Glomerular visceral epithelial cell (primary cell): Measurements from ENCODE around the gene CMTM5.
"Not testable (repeated sequence)": the region's sequence is repeated elsewhere in the genome, so short reads cannot be mapped to it uniquely, and the experiment has no call there.

Experiments
- DNase-seq: peaks from one replicate; pipeline ENCODE4 v3.0.0-alpha.2; 2016; ENCODE audit errors: extremely low spot score

Gene CMTM5

DNA sequence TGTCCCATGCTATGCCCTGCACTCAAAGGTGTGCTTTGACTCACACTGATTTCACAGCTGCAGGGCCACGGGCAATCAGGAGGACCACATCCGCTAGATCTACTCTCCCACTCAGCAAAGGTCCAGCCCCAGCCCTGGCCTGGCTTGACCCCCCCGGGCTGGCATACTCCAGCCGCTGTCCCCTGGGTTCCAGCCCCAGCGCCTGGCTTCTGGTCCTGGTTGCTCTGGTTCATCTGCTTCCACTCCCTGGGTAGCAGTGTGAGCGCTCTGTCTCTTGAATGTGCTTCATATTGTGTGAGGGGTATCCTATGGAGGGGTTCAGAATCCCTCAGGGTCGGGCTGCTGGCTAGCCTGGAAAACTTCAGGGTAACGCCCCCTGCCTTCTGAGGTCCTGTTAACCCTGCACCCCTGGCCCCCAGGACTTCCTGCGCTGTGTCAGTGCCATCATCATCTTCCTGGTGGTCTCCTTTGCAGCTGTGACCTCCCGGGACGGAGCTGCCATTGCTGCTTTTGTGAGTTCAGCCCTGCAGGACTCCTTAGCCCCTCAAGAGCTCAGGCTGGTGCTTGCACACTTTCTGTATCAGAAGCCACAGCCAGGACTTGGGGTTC lies 1.9 kb downstream of the CMTM5 start:
- no peak for DNase-seq

DNA sequence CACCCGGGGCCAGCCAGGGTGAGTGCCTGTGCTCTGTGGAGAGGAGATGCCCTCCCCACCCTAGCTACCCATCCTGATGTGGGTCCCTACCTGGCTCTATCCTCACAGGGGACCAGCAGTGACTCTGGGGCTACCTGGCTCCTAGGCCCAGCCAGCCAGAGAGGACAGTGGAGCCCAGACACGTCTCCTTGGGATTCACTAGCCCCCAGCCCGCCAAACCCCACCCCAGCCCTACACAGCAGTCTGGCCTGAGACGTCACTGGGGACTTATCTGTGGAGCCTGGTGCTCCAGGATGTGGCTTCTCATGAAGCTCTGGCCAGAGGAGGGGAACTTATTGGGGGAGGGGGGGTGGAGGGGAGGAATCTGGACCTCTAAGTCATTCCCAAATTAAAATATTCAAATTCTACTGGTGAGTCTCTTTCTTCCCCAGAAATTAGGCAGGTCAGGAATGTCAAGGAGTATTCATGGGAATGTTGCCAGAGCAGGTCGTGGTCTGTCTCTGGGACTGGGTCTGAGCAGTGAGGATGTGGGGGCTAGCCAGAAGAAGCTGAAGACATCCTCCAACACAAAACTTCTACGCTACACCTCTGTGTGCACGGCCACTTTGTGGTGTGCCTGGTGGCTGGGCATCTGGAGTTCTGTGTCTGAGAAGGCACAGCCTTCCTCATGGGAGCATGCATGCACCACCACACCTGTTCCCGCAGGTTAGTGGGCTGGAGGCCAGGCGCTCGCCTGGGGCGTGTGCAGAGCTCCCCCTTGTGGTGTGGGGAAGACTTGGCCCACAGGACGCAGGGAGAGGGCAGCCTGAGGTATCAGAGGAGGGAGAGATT lies 2.7 kb downstream of the CMTM5 start:
- peak; percentile 59 for DNase-seq

DNA sequence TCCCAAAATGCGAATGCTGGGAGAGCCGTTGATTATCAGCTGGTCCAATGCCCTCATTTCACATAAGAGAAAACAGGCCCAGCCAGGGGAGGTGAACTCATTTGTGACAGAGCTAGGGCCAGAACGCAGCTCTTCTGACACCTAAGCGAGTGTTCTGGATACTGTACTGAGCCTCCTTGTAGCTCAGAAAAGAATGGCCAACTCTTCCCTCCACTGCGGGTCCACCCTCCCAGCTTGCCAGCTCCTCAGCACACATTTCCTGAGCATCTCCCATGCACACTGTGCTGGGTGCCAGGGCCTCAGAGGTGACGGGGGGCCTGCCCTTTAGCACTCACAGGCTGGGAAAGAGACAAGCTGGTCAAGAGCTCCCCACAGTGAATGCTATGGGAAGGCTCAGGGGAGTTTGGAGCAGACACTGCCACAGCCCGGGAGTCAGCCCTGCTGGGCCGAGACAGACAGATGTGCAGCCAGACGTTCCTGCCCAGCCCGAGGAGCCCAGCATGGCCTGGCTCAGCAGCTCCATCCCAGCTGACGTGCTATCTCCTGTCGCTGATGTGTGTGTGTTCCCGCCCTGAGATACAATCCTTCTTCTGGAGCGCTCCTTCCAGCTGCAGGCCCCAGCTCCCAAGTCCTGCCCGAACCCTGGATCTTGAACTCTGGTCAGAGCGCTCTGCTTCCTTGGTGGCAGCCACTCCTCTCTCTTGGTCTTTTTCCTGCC lies 3.5 kb downstream of the CMTM5 start:
- no peak for DNase-seq

DNA sequence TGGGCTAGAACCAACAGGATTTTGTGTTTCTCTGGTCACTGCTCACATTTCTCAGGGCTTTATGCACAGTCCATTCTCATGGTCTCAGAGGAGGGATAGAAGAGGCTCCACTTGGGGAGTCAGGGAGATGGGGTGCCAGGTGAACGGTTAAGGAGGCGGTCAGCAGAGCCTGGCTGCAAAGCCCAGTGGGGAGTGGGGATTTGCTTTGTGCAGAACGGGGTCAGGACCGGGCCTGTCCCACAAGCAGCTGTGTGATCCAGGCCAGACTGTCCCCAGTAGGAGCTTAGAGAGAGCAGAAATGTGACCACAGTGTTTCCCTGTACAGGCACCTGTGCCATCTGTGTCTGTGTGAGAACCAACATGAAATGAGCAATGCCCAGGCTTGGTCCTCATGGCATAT lies 4.1 kb downstream of the CMTM5 start:
- no peak for DNase-seq

DNA sequence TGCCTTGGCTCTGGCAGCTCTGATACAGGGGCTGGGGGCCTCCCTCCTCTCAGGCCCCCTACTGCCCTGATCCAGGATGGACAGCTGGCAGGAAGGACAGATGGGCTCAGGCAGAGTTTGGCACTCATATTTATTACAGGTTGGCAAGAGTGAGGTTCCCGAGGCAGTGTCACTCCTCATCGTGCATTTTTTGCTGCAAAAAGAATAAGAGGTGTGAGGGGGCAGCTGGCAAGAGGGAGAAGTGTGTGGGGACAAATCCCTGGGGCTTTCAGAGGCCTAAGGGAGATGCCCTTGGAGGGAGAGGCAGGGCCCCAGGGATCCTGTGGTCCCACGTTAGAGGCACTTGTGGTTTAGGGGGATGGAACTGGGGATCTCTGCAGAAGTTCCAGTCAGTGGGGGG lies 5.0 kb downstream of the CMTM5 start:
- DNase-seq, result no peak

DNA sequence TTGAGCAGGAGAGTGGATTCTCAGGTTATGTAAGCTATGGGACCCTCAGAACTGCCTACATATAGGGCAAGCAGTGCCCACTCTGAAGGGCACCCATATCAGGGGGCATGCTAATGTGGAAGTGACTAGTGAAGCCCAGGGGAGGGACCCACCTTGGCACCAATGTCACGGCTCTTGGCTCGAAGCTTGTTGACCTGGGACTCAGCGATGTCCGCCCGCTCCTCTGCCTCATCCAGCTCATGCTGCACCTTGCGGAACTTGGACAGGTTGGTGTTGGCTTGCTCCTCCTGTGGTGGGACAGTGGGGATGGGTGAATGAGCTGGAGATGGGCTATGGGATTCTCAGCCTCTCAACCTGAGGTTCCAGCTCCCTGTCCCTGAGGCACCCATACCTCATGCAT lies 5.4 kb downstream of the CMTM5 start:
- no peak for DNase-seq

DNA sequence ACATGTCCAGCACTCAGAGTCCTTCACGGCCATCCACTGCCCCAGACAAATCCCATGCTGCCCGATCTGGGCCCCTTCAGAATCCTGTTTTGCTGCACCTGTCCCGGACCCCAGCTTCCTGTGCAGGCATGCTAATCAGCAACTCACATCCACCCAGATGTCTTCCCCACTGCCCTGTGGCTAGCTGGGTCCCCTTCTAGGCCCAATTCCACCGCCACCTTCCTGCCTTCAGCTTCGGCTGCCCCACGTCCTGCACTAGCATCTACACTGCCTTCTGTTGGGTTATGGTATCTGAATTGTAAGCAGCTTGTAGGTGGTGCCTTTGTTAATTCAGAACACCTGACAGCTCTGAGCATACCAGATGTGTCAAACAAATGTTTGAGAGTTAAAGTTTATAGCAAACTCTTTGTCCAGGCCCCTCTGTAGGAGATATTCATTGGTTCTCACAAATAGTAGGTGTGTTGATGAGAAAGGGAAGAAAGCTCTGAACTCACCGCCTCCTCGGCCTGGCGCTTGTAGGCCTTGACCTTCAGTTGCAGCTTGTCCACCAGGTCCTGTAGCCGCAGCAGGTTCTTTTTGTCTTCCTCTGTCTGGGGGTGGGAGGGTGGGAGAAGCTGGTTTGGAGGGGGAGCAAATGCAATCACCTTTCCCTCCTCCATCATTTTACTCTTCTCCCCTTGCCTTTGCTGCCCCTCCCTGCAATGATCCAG lies 6.0 kb downstream of the CMTM5 start:
- DNase-seq, result no peak

DNA sequence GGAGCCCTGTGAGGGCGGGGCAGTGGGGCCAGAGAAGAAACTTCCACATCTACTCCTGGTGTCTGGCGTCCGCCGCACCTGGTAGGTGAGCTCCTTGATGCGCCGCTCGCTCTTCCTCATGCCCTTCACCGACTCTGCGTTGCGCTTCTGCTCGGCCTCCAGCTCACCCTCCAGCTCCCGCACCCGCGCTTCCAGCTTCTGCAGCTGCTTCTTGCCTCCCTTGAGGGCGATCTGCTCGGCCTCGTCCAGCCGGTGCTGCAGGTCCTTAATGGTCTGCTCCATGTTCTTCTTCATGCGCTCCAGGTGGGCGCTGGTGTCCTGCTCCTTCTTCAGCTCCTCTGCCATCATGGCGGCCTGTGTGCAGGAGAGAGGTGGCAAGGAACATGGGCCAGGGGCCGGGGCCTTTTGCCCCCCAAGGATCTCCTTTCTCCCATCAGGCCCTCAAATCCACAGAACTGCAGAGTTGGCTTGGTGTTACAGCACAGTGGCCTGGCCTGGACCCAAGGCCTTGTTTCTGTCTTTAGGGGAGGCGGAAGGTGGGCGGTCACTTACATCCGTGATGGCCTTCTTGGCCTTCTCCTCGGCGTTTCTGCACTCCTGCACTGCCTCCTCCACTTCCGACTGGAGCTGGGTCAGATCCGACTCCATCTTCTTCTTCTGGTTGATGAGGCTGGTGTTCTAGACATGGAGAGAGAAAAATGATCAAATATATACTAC lies 7.7 kb downstream of the CMTM5 start:
- no peak for DNase-seq

DNA sequence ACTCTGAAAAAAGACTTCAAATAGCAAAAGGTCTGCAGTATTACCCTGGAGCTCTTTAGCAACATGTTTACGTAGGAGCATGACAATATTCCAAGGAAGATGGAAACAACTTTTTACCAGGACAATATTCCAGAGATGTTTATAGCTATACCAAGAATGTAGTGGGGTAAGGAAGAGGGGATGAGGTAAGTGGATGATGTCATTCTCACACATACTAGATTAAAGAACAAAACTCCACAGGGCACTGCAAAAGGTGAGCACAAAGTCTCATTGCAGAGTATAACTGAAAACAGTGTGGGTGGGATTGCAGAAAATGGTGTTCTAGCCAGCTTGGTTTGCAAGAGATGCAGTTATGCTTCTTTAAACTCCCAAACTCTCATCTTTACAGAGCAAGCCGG lies 8.4 kb downstream of the CMTM5 start:
- no peak for DNase-seq

DNA sequence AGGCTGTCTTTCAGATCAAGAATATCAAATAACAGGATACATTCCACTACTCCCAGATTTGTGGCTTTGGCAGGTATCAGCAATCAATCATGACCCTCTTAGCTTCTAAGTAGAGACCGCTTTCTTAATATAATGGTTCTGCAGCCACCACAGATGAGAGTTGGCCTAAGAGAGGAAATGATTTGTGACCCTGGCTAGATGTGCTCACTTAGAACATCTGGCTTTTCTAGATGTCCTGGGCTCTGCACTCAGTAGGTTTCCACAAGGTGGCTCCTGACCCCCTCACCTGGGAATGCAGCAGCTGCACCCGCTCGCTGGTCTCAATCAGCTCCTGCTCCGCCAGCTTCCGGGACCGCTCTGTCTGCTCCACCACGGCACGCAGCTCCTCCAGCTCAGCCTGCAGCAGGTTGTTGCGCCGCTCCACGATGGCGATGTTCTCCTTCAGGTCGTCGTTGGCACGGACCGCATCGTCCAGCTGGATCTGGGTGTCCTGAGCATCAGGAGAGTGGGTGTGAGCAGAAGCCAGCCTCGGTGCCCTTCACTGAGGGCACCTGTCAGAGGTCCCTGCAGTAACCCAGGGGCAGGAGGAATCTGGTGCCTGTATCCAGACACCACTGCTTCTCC lies 8.9 kb downstream of the CMTM5 start:
- no peak for DNase-seq

DNA sequence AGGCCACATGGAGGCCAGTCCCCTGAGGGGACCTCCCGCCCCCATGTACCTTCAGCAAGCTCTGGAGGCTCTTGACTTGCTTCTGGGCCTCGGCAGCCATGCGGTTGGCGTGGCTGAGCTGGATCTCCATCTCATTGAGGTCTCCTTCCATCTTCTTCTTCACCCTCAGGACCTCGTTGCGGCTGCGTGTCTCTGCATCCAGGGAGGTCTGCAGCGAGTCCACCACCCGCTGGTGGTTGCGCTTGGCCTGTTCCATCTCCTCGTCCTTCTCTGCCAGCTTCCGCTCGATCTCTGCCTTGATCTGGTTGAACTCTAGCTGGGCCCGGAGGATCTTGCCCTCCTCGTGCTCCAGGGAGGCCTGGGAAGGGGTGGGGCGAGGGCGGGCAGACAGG lies 9.4 kb downstream of the CMTM5 start:
- DNase-seq, result not testable (repeated sequence)

DNA sequence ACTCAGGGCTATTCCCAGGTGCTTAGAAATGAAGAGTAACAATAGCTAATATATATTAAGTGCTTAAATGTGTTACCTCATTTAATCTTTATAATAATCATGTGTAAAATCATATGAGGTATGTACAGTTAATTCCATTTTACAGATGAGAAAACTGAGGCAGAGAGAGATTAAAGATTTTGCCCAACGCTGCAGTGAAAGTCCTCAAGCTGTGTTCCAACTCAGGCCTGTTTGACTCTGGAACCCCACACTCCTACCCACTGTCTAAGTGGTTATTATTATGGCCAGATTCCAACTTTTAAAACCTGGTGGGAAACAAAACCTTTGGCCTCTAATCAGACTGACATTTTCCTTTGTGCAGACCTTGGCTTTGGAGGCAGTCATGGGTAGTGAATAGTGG lies 10.2 kb downstream of the CMTM5 start:
- DNase-seq, result no peak

DNA sequence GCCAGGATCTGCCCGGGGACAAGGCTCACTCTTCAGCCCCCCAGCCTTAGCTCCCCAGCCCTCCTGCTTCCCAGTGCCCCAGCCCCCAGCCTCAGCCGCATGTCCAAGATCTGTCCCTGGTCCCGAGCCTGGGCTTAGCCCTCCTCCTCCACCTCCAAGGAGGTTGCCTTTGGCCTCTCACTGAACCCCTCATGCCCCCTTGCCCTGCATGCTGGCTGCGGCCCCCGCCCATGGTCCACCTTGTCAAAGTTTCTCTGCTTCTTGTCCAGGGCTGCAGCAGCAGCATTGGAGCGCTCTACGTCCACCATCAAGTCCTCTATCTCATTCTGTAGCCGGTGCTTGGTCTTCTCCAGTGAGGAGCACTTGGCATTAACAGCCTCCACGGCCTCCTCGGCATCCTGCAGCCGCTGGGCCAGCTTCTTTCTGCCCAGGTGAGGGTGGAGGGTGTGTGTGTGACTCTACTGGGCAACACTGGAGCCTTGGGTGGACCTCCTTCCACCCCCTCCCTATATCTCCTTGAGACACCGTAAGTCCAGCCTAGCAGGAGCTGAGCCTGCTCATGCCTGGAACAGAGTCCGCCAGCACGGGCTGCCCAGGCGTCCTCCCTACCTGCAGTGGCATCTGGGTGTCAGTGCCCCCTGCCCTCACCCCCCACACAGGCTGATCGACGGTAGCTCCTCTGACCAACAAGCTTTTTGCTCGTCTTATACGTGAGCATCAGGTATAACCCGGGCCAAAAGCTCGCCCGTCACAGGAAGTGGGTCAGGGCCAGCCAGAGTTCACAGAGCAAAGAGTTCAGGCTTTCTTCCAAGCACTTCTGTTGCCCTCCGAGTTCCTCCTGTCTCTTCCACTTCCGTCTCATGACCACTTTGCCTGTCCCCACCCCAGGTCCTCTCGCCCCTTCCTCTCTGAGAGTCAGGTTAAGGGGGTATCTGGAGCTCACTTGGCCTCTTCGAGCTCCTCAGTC lies 11.4 kb downstream of the CMTM5 start:
- no peak for DNase-seq

DNA sequence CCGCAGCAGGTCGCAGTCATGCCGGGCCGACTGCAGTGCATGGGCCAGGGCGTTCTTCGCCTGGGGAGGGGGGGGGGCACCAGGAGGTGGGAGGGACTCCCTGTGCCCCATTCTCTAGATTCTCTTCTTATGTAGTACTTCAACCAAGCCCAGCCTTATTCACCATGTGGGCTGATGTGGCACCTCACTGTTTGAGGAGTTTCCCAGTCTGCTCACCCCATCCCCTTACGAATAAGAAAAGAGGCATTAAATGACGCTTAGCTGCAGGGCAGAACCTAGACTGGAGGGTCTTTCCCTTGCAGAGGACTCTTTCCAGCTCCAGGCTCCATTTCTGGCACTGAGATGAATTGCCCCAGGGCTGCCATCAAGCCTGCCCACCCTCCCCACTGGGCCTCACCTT lies 12.2 kb downstream of the CMTM5 start:
- DNase-seq, result no peak

DNA sequence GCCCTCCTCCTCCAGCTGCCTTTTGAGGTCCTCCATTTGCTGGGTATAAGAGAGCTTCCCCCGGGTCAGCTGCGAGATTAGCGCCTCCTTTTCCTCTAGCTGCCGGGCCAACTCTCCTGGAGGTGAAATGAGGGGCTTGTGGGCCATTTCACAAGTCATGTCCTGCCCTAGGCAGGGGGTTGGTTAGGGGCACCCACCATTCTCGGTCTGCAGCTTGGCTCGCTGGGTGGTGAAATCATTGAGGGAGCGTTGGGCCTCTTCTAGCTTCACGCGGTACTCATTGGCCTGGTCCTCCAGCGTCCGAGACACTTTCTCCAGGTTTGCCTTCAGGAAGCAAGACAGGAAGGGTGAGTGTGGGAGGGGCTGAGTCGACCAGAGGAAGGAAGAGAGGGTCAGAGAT lies 12.6 kb downstream of the CMTM5 start:
- DNase-seq, result no peak

DNA sequence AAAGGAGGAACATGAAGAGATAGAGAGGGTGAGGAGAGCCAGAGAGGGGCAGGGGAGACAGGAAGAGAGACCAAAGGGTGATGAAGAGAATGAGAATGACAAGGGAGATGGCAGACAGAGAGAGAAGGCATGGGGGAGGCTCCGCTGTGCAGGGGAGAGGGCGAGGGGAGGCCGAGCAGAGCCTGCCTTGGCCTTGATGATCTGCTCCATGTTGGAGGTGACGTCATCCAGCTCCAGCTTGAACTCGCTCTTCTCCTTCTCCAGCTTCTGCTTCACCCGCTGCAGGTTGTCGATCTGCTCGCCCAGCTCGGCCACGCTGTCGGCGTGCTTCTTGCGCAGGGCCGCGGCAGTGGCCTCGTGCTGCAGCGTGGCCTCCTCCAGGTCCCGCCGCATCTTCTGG lies 13.0 kb downstream of the CMTM5 start:
- not testable (repeated sequence) for DNase-seq

DNA sequence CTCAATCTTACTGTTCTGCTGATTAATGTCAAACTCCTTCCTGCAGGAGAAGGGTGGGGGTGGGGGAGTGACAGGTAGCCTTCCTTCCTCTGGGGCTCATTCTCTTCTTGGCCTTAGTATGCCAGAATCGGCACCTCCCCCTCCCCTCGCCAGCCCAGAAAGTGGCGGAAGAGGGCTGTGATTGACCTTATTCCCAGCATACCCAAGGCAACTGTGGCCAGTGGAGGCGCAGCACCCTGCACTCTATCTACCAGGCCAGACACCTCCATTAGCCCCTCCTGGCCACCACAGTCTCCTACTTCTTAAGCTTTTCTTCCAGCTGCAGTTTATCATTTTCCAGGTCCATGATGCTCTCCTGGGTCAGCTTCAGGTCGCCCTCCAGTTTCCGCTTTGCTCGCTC lies 15.8 kb downstream of the CMTM5 start:
- no peak for DNase-seq

DNA sequence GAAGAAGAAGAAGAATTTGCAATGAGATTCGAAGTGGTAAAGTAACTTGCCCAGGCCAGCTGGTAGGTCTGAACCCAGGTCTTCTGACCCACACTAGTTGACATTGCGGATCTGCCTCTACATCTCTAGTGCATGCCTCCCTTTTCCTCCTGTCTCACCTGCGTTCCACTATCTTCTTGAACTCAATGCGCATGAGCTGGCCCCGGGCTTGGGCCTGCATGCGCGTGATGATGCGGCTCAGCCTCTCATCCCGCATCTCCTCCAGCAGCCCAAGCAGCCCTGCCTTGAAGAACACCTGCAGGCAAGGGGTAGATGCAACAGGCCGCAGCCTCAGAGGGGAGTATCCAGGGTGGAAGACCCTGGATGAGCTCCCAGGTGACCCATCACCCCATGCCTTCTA lies 19.3 kb downstream of the CMTM5 start:
- DNase-seq, result no peak

DNA sequence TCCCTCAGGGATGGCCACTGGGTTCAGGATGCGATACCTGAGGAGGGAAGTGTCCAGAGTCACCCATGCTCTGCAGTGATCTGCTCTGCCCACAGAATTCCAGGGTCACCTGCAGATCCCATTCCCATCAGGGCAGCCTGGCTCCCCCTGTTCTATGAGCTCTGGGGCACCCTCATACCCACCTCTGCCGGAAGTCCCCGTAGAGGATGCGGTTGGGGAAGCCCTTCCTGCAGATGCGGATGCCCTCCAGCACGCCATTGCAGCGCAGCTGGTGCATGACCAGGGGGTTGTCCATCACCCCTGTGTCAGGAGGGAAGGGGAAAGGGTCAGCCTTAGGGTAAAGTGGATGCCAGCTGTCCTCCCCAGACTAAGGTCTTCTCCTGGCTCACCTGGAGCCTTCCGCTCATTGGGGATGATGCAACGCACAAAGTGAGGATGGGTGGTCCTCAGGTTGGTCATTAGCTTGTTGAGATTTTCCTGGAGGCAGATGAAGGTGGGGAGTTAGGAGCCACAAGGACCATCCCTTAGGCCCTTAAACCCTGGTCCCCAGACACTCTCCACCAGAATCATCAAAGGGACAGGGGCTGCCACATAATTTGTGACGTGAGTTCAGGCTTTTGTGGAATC lies 20.0 kb downstream of the CMTM5 start:
- DNase-seq, result no peak

DNA sequence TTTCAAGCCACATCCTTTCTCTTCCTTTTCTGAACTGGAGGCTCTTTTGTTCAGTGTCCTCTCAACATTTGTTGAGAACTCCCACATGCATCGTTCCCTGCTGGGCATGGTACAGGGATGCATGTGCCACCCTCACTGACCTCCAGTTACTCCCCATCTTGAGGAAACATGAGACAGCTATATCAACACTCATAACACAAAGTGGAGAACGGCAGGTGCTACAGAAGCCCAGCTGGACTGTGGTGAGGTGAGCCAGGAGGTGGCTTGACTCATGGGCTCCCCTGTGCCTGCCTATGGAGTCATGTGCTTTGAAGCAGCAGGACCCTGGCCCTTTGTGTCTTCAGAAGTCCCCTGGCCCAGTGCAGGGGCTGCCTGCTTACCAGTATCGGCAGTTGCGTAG lies 21.5 kb downstream of the CMTM5 start:
- no peak for DNase-seq
